Gastroesophageal sphincter (tissue), 4 donors: Measurements from ENCODE around the gene IPCEF1. TPM values are rescaled to one million over a fixed set of nuclear protein-coding genes. Genes with fewer than 3 reads are reported as not detected.

ENCODE experiments used
- ATAC-seq: fragments of 150-250 bp; one replicate; pipeline ENCODE4 v1.9.1; 2016; ENCODE audit warnings: mild to moderate bottlenecking, moderate library complexity
- H3K27ac ChIP-seq, 4 donors: fragments of 200-600 bp; sonication (generic) in 3 of 4; 1 replicate in 3 of 4; 2 replicates in 1 of 4; pipeline ENCODE4 v1.5.1; 2016 to 2019
- H3K27me3 ChIP-seq: fragments of 200-600 bp; sonication (generic); one replicate; pipeline ENCODE4 v1.5.1; 2019
- H3K36me3 ChIP-seq, 2 donors: fragments of 200-600 bp; sonication (generic); one replicate each; pipeline ENCODE4 v1.5.1; 2019; ENCODE audit warnings: control low read depth in 1 of 2
- H3K4me1 ChIP-seq, 3 donors: fragments of 200-600 bp; sonication (generic); 1 replicate in 2 of 3; 2 replicates in 1 of 3; pipeline ENCODE4 v1.5.1; 2016 to 2019; ENCODE audit warnings: control low read depth in 2 of 3
- H3K4me3 ChIP-seq, 2 donors: fragments of 200-600 bp; sonication (generic); one replicate each; pipeline ENCODE4 v1.5.1; 2019; ENCODE audit warnings: mild to moderate bottlenecking in 1 of 2, moderate library complexity in 1 of 2
- H3K9me3 ChIP-seq, 3 donors: fragments of 200-600 bp; sonication (generic); one replicate each; pipeline ENCODE4 v1.5.1; 2017 to 2019; ENCODE audit warnings: control low read depth in 2 of 3
- EP300 ChIP-seq: sonication (generic); formaldehyde crosslinking; IDR thresholded peaks from one replicate; pipeline ENCODE4 v1.6.1; 2017; ENCODE audit warnings: antibody characterized with exemption, mild to moderate bottlenecking
- POLR2A ChIP-seq, 2 donors: fragments of 450-650 bp; IDR thresholded peaks; one replicate each; pipeline ENCODE4 v1.6.1; 2017; ENCODE audit warnings: antibody characterized with exemption in 2 of 2, mild to moderate bottlenecking in 2 of 2, moderate library complexity in 1 of 2
- POLR2AphosphoS5 ChIP-seq: sonication (generic); formaldehyde crosslinking; IDR thresholded peaks from one replicate; pipeline ENCODE4 v1.6.1; 2017; ENCODE audit warnings: antibody characterized with exemption
- WGBS, 2 donors: methylation state at CpG; one replicate each; pipeline ENCODE4 v1.1.5; 2018; ENCODE audit warnings: low coverage in 1 of 2; 5-methylcytosine and 5-hydroxymethylcytosine counted together
- total RNA-seq, 4 donors: library from RNA; depleted of rRNA; stranded (reverse); fragments of >200 nt; gene quantifications; one replicate each; pipeline ENCODE4 v1.1.0, GENCODE V29; 2016
- TF ChIP-seq, protein P1 (sequence below), 4 experiments: fragments of 200-600 bp in 2 of 4; fragments of 450-650 bp in 2 of 4; sonication (generic) in 1 of 4; IDR thresholded peaks; one replicate each; pipeline ENCODE4 v1.5.1; 2017 to 2019; ENCODE audit warnings: antibody characterized with exemption in 4 of 4, mild to moderate bottlenecking in 2 of 4, moderate library complexity in 2 of 4

The IPCEF1 gene
- total RNA-seq, 4 donors from 2014 or later, result 0.27 to 7.3 (median 1.2) TPM

DNA sequence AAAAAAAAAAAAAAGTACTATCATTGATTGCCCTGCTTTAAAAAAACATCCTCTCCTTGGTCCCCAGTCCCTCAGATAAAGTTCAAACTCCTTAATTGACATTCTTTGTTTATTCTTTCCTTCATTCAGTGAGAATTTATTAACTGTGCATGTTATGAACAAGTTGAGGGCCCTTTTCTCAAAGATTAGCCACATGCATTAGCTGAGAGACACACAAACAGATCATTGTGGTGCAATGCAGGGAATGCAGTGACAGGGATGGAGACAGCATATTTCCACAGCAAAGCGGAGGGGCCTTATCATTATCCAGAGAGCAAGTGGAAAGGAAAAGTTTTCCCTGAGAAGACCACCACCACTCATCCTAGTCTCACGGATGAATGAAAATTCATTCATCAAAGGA lies 21.9 kb upstream of the IPCEF1 start:
- Histone ChIP-seq H3K4me1 (no peaks in the 10 kb centered on the region), H3K9me3 (no peaks in the 10 kb centered on the region), H3K27me3 (no peaks in the 10 kb centered on the region), H3K4me3 (no peak overlapping the region), H3K27ac (no peak overlapping the region), H3K36me3 (no peaks in the 10 kb centered on the region)
- ATAC-seq, result no peak
- TF ChIP-seq EP300 (no peak), POLR2AphosphoS5 (no peak), POLR2A (IDR thresholded peaks at IDR 0.05) (no peak)
- TF ChIP-seq, protein P1, sequence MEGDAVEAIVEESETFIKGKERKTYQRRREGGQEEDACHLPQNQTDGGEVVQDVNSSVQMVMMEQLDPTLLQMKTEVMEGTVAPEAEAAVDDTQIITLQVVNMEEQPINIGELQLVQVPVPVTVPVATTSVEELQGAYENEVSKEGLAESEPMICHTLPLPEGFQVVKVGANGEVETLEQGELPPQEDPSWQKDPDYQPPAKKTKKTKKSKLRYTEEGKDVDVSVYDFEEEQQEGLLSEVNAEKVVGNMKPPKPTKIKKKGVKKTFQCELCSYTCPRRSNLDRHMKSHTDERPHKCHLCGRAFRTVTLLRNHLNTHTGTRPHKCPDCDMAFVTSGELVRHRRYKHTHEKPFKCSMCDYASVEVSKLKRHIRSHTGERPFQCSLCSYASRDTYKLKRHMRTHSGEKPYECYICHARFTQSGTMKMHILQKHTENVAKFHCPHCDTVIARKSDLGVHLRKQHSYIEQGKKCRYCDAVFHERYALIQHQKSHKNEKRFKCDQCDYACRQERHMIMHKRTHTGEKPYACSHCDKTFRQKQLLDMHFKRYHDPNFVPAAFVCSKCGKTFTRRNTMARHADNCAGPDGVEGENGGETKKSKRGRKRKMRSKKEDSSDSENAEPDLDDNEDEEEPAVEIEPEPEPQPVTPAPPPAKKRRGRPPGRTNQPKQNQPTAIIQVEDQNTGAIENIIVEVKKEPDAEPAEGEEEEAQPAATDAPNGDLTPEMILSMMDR (IDR thresholded peaks at IDR 0.05), result no peak
- WGBS, 2 donors, result 80 to 82% methylated on average over 1 to 2 of the region's 2 CpGs

DNA sequence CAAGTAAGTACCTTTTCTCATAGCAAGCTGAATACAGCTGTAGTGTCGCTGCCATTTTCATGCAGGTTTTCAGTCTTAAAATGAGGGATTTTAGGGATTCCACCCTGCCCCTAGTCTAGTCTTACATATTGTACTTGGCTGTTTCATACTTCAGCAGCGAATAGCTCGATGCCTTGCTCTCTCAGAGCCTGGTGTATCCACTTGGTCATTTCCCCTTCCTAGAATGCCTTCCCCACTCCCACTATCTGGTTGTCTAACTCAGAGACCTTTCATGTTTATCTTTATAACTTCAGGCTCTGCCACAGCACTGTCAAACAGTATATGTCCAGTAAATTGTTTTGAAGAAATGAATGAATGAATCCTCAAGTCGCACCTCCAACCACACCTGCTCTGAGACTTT lies 21.1 kb upstream of the IPCEF1 start:
- TF ChIP-seq, protein P1 (IDR thresholded peaks at IDR 0.05), result no peak
- TF ChIP-seq POLR2AphosphoS5 (no peak), POLR2A (IDR thresholded peaks at IDR 0.05) (no peak), EP300 (no peak)
- Histone ChIP-seq H3K27me3 (no peaks in the 10 kb centered on the region), H3K36me3 (no peaks in the 10 kb centered on the region), H3K9me3 (no peaks in the 10 kb centered on the region), H3K27ac (no peak overlapping the region), H3K4me3 (no peak overlapping the region), H3K4me1 (no peaks in the 10 kb centered on the region)
- no peak for ATAC-seq
- 75 to 81% methylated on average over 4 of the region's 4 CpGs for WGBS, 2 donors

DNA sequence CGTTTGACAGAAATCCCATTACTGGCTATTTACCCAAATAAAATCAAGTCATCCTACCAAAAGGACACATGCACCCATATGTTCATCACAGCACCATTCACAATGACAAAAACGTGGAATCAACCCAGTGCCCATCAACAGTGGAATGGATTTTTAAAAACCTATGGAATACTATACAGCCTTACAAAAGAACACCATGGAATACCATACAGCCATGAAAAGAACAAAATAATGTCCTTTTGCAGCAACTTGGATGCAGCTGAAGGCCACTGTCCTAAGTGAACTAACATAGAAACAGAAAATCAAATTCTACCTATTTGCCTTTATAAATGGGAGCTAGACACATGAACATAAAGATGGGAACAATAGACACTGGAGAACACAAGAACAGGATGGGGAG lies 17.4 kb upstream of the IPCEF1 start:
- TF ChIP-seq POLR2AphosphoS5, result no peak
- no peak for TF ChIP-seq EP300
- TF ChIP-seq, protein P1 (IDR thresholded peaks at IDR 0.05), result no peak
- no peak for TF ChIP-seq POLR2A (IDR thresholded peaks at IDR 0.05)
- Histone ChIP-seq H3K4me3 (no peak overlapping the region), H3K4me1 (peaks cover 0 to 11% (median 0%) of the 10 kb centered on the region in 3 donors), H3K9me3 (no peaks in the 10 kb centered on the region), H3K36me3 (no peaks in the 10 kb centered on the region), H3K27ac (no peak overlapping the region), H3K27me3 (no peaks in the 10 kb centered on the region)
- WGBS, 2 donors, result 95 to 100% methylated on average over 2 of the region's 2 CpGs
- no peak for ATAC-seq

DNA sequence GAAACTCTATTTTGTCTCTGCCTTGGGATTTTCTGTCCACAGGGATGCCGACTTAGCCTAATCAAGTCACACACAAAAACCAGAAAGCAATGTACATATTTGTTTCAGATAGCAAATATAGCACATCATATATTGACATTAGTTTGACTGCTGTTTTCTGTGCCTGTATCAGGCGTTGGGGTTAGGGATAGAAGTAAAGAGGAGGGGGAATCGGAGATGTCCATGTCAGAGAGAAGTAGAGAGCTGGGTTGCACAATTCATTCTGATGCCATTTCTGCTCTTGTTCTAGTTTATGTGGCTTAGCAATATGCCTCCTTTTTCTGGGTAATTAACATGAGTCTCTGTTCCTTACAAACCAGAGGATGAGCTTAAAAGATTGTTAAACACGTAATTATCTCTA lies 14.7 kb upstream of the IPCEF1 start:
- no peak for ATAC-seq
- Histone ChIP-seq H3K4me1 (peaks cover 0 to 11% (median 0%) of the 10 kb centered on the region in 3 donors), H3K36me3 (no peaks in the 10 kb centered on the region), H3K4me3 (no peak overlapping the region), H3K9me3 (no peaks in the 10 kb centered on the region), H3K27me3 (no peaks in the 10 kb centered on the region), H3K27ac (no peak overlapping the region)
- WGBS, 2 donors, result 79 to 81% methylated on average over 3 to 4 of the region's 4 CpGs
- TF ChIP-seq EP300 (no peak), POLR2AphosphoS5 (no peak), POLR2A (IDR thresholded peaks at IDR 0.05) (no peak)
- TF ChIP-seq, protein P1 (IDR thresholded peaks at IDR 0.05), result no peak

DNA sequence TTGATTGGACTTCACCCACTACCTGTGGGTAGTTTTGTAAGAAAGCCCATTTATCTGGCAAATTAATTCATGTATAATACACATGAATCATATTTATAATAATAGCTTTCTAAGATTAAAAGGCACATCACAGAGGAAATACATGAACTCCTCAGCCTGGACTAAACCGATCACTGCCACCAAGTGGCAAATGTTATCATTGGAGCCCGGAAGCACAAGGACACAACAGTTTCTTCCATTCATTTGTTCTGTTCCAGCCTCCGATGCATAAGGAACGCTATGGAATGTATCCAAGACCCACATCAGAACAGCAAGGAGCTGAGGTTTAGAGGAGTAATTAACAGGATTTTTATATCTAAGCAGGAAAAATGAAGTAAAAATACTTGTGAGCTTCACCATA lies 13.9 kb upstream of the IPCEF1 start:
- Histone ChIP-seq H3K4me3 (no peak overlapping the region), H3K4me1 (peaks cover 0 to 11% (median 0%) of the 10 kb centered on the region in 3 donors), H3K27ac (no peak overlapping the region), H3K9me3 (no peaks in the 10 kb centered on the region), H3K36me3 (no peaks in the 10 kb centered on the region), H3K27me3 (no peaks in the 10 kb centered on the region)
- no peak for ATAC-seq
- WGBS, 2 donors, result 18 to 23% methylated on average over 4 of the region's 4 CpGs
- TF ChIP-seq, protein P1 (IDR thresholded peaks at IDR 0.05), result peak in 1 of 4 experiments; percentile 43
- no peak for TF ChIP-seq EP300
- no peak for TF ChIP-seq POLR2AphosphoS5
- no peak for TF ChIP-seq POLR2A (IDR thresholded peaks at IDR 0.05)
